RWPE2 (cell line): ENCODE measurements around the gene GOLIM4.
A peak's percentile ranks its signal among the peaks of the same experiment; 100 is the strongest.

Experiments
- ATAC-seq: fragments of 200-7000 bp; cut with Tn5 transposase; 3 replicates; pipeline ENCODE4 v1.9.1; 2021; ENCODE audit warnings: low read depth
- DNase-seq: peaks from one replicate; pipeline ENCODE4 v3.0.0-alpha.2; 2020; ENCODE audit warnings: low spot score
- H3K27ac ChIP-seq: fragments of 450-650 bp; 2 replicates; pipeline ENCODE4 v1.5.1; 2017; ENCODE audit warnings: mild to moderate bottlenecking; ENCODE audit not compliant: poor library complexity, severe bottlenecking
- H3K27me3 ChIP-seq: fragments of 250-450 bp; sonication (Bioruptor Pico); 2 replicates; pipeline ENCODE4 v1.5.1; 2021; ENCODE audit warnings: mild to moderate bottlenecking, moderate library complexity; ENCODE audit not compliant: insufficient read depth, poor library complexity, severe bottlenecking
- H3K36me3 ChIP-seq: fragments of 250-450 bp; sonication (Bioruptor Pico); 2 replicates; pipeline ENCODE4 v1.5.1; 2020; ENCODE audit warnings: low read depth, mild to moderate bottlenecking, moderate library complexity
- H3K4me1 ChIP-seq: fragments of 250-450 bp; sonication (Bioruptor Pico); 2 replicates; pipeline ENCODE4 v1.5.1; 2021; ENCODE audit warnings: mild to moderate bottlenecking, moderate library complexity; ENCODE audit not compliant: insufficient read depth, poor library complexity, severe bottlenecking
- H3K4me3 ChIP-seq: fragments of 250-450 bp; sonication (Bioruptor Pico); 2 replicates; pipeline ENCODE4 v1.5.1; 2021; ENCODE audit warnings: mild to moderate bottlenecking, moderate library complexity; ENCODE audit not compliant: severe bottlenecking
- H3K9me3 ChIP-seq: fragments of 250-450 bp; sonication (Bioruptor Pico); 2 replicates; pipeline ENCODE4 v1.5.1; 2021; ENCODE audit warnings: mild to moderate bottlenecking, moderate library complexity; ENCODE audit not compliant: severe bottlenecking
- CTCF ChIP-seq: fragments of 450-650 bp; IDR thresholded peaks from one replicate; pipeline ENCODE4 v1.5.1; 2017; ENCODE audit warnings: mild to moderate bottlenecking, moderate library complexity; ENCODE audit not compliant: poor library complexity, severe bottlenecking

GOLIM4 gene

GRCh38 chr3:168085491-168086119 lies 10.1 kb downstream of the GOLIM4 start:
- Histone ChIP-seq H3K36me3 (no peaks in the 10 kb centered on the region), H3K27ac (no peak overlapping the region), H3K4me3 (no peak overlapping the region), H3K4me1 (peaks cover 4% of the 10 kb centered on the region), H3K9me3 (peaks cover 3% of the 10 kb centered on the region), H3K27me3 (no peaks in the 10 kb centered on the region)
- DNase-seq (no peak), ATAC-seq (no peak)
- no peak for TF ChIP-seq CTCF

GRCh38 chr3:168083906-168084305 lies 11.8 kb downstream of the GOLIM4 start:
- H3K4me1 ChIP-seq: peaks cover 4% of the 10 kb centered on the region
- H3K27ac ChIP-seq: no peak overlapping the region
- no peak for DNase-seq
- H3K9me3 ChIP-seq: peaks cover 3% of the 10 kb centered on the region
- H3K36me3 ChIP-seq: no peaks in the 10 kb centered on the region
- no peak for ATAC-seq
- no peak overlapping the region for H3K4me3 ChIP-seq
- no peaks in the 10 kb centered on the region for H3K27me3 ChIP-seq
- TF ChIP-seq CTCF: no peak

- no peaks in the 10 kb centered on the region for H3K27me3 ChIP-seq
- peaks cover 4% of the 10 kb centered on the region for H3K4me1 ChIP-seq
- H3K4me3 ChIP-seq: no peak overlapping the region
- peaks cover 3% of the 10 kb centered on the region for H3K9me3 ChIP-seq
- no peaks in the 10 kb centered on the region for H3K36me3 ChIP-seq
- TF ChIP-seq CTCF: no peak
- DNase-seq (no peak), ATAC-seq (no peak)
- no peak overlapping the region for H3K27ac ChIP-seq
Observed at GRCh38 chr3:168081856-168082255, 13.9 kb downstream of the GOLIM4 start.

- Histone ChIP-seq H3K9me3 (peaks cover 3% of the 10 kb centered on the region), H3K36me3 (no peaks in the 10 kb centered on the region), H3K4me3 (no peak overlapping the region), H3K4me1 (peaks cover 4% of the 10 kb centered on the region), H3K27ac (no peak overlapping the region), H3K27me3 (no peaks in the 10 kb centered on the region)
- DNase-seq (no peak), ATAC-seq (peak; percentile 48; the same call in 1 of the 3 replicates)
- TF ChIP-seq CTCF: no peak
Observed at GRCh38 chr3:168081171-168081771, 14.5 kb downstream of the GOLIM4 start.
